ENCODE results near the gene CCNL1. TPM values are rescaled to one million over a fixed set of nuclear protein-coding genes. Genes with fewer than 3 reads are reported as not detected.

Gene CCNL1
- total RNA-seq: 93.0 and 116 TPM in 2 replicates
- long read RNA-seq, transcript CCNL1-222 (6 exons, 883 nt): minor isoform, 11 of 174 reads
- long read RNA-seq, transcript CCNL1-202 (11 exons, 2,388 nt): major isoform, 27 of 174 reads
- long read RNA-seq, transcript CCNL1-201 (4 exons, 549 nt): minor isoform, 9 of 174 reads
- long read RNA-seq, partial matches to known transcripts: 66 of 174 reads
- long read RNA-seq, other reads (novel, unspliced or antisense): 57 of 174 reads

DNA sequence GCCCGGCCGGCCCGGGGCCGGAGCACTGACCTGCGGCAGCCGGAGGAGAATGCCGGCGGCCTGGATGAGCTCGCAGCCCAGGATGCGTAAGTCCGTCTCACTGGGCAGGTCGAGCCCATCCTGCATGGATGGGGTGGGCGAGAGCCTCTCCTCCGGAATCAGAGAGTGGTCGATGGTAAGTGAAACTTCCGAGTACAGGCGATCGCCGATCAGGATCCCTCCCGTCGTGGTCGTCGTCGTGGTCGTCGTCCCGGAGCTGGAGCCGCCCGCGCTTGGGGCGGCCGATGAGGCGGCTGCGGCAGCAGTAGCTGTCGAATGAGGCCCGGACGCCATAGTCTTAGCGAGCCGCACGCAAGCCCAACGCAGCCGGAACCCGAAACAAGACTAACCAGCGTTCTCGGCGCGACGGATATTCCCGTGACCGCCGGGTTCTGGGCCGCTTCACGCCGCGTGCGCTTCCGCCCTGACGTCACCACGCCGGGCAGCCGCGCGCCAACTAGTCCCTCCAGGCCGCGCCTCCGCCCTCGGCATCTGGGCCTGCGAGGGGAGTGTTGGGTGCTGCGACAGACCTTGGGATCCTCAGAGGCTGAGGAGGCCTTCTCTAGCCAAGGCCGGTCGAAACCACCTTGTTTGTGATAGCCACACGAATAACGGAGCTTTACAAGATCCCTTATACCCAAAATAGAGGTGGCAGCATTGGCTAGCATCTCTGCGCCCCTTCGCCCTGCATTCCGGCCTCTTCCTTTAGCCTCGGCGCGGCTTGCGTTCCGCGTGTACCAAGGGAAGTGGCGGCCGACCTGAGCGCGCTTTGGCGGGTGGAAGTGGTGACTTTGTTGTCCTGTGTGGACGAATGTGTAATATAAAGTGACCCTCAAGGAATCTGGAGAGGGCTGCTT lies at the start of gene CCNL1:
TSS of gene CCNL1 (minus strand) at position 386 of the 896 bp plus-strand sequence. CDS start at position 333, 53 bp downstream.
- peaks cover 35% of the 10 kb centered on the region for H3K36me3 Mint-ChIP-seq (ENCODE audit: unreplicated experiment)
- peak within 1 kb of the TSS; percentile 90 for H3K4me3 Mint-ChIP-seq (ENCODE audit: unreplicated experiment)
- peak within 1 kb of the TSS; percentile 99 for H3K27ac Mint-ChIP-seq (ENCODE audit: unreplicated experiment)
- peak; percentile 99 for DNase-seq (ENCODE audit: extremely low spot score, unreplicated experiment)
- H3K9me3 Mint-ChIP-seq (ENCODE audit: unreplicated experiment): no peaks in the 10 kb centered on the region
- H3K4me1 Mint-ChIP-seq (ENCODE audit: unreplicated experiment): peaks cover 46% of the 10 kb centered on the region
- TF ChIP-seq, protein P1, sequence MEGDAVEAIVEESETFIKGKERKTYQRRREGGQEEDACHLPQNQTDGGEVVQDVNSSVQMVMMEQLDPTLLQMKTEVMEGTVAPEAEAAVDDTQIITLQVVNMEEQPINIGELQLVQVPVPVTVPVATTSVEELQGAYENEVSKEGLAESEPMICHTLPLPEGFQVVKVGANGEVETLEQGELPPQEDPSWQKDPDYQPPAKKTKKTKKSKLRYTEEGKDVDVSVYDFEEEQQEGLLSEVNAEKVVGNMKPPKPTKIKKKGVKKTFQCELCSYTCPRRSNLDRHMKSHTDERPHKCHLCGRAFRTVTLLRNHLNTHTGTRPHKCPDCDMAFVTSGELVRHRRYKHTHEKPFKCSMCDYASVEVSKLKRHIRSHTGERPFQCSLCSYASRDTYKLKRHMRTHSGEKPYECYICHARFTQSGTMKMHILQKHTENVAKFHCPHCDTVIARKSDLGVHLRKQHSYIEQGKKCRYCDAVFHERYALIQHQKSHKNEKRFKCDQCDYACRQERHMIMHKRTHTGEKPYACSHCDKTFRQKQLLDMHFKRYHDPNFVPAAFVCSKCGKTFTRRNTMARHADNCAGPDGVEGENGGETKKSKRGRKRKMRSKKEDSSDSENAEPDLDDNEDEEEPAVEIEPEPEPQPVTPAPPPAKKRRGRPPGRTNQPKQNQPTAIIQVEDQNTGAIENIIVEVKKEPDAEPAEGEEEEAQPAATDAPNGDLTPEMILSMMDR (IDR thresholded peaks at IDR 0.05): no peak
- no peaks in the 10 kb centered on the region for H3K27me3 Mint-ChIP-seq (ENCODE audit: unreplicated experiment)

DNA sequence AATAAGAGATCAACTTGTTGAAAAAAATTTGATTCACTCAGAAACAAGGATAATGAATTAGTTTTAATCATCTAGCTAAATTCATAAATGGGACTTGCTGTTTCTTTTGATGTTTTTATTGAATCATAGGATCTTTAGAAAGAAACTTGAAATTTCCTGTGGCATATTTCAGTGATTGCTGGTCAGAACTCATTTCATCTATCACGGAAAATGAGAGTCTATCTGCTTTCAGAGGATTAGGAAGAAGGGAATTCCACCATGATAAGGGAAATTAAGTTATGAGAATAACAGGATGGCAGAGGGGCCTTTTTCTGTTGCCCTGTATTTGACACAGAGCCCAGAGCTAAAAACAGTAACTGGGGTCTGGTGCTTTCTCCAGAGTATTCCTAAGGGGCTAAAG lies 44.9 kb upstream of the CCNL1 start:
- no peak overlapping the region for H3K4me3 Mint-ChIP-seq (ENCODE audit: unreplicated experiment)
- DNase-seq (ENCODE audit: extremely low spot score, unreplicated experiment): no peak

DNA sequence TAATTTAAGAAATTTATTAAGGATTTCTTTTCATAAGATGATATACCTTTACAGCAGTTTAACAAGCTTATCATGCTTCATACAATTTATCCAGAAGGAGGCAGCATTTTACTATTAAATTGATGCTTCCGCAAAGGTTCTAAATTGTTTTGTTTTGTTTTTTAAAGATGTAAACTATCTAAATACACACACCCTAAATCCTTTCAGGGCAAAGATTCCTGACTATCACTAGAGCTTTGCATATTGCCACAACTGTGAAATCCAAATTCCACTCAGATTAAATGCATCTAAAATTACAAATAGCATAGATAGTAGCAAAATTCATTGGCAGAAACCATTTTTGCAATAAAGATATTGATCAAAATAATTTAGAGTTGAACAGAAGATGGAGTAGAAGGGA lies 44.5 kb upstream of the CCNL1 start:
- no peak overlapping the region for H3K27ac Mint-ChIP-seq (ENCODE audit: unreplicated experiment)
- H3K9me3 Mint-ChIP-seq (ENCODE audit: unreplicated experiment): no peaks in the 10 kb centered on the region
- peaks cover 13% of the 10 kb centered on the region for H3K4me1 Mint-ChIP-seq (ENCODE audit: unreplicated experiment)
- H3K4me3 Mint-ChIP-seq (ENCODE audit: unreplicated experiment): no peak overlapping the region
- no peaks in the 10 kb centered on the region for H3K27me3 Mint-ChIP-seq (ENCODE audit: unreplicated experiment)
- DNase-seq (ENCODE audit: extremely low spot score, unreplicated experiment): no peak
- H3K36me3 Mint-ChIP-seq (ENCODE audit: unreplicated experiment): no peaks in the 10 kb centered on the region
- TF ChIP-seq, protein P1 (IDR thresholded peaks at IDR 0.05): peak; percentile 73

More for the DNA sequence above, 44.9 kb upstream of the CCNL1 start:
- TF ChIP-seq, protein P1 (IDR thresholded peaks at IDR 0.05): no peak
- no peak overlapping the region for H3K27ac Mint-ChIP-seq (ENCODE audit: unreplicated experiment)
- no peaks in the 10 kb centered on the region for H3K36me3 Mint-ChIP-seq (ENCODE audit: unreplicated experiment)
- H3K9me3 Mint-ChIP-seq (ENCODE audit: unreplicated experiment): no peaks in the 10 kb centered on the region
- H3K27me3 Mint-ChIP-seq (ENCODE audit: unreplicated experiment): no peaks in the 10 kb centered on the region
- H3K4me1 Mint-ChIP-seq (ENCODE audit: unreplicated experiment): peaks cover 13% of the 10 kb centered on the region

DNA sequence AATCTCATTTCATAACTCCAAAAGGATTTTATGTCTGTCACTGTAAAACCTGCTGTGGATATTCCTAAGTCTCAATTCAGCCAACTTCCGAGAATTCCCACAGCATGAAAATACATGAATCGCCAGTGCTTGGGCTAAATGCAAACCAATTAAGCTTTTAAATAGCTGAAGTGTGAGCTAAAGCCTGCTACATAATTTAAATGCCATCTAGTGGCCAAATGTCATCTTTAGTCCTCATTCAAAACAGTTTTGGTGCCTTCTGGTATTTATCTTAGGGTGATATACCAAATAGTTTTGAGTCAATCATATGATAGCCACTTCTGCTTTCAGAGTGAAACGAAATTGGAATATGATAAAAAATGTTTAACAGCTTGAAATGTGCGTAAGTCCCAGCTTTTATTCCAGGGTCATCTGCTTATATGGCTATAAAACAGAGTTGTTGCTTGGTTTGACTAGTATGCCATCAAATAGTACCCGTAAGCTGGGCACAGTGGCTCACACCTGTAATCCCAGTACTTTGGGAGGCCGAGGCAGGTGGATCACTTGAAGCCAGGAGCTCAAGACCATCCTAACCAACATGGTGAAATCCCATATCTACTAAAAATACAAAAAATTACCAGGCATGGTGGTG lies 41.8 kb upstream of the CCNL1 start:
- no peak for DNase-seq (ENCODE audit: extremely low spot score, unreplicated experiment)
- Mint-ChIP-seq H3K4me1 (ENCODE audit: unreplicated experiment) (peaks cover 13% of the 10 kb centered on the region), H3K36me3 (ENCODE audit: unreplicated experiment) (no peaks in the 10 kb centered on the region), H3K27ac (ENCODE audit: unreplicated experiment) (no peak overlapping the region), H3K9me3 (ENCODE audit: unreplicated experiment) (peaks cover 5% of the 10 kb centered on the region), H3K4me3 (ENCODE audit: unreplicated experiment) (no peak overlapping the region), H3K27me3 (ENCODE audit: unreplicated experiment) (no peaks in the 10 kb centered on the region)
- TF ChIP-seq, protein P1 (IDR thresholded peaks at IDR 0.05): peak; percentile 65
